Spleen (tissue), 7 donors: Measurements from ENCODE around the gene SDK2.

Source experiments
- CTCF ChIP-seq, 11 experiments: fragments of 200-600 bp in 7 of 11; fragments of 450-650 bp in 4 of 11; sonication (generic) in 4 of 11; IDR thresholded peaks in 8 of 11; conservative IDR thresholded peaks in 3 of 11; 1 replicate in 7 of 11; 2 replicates in 4 of 11; pipeline versions ENCODE4 v1.4.0 to v1.8.0; 2016 to 2021; ENCODE audit warnings: antibody characterized with exemption in 11 of 11, inconsistent platforms in 4 of 11, mild to moderate bottlenecking in 1 of 11
- POLR2AphosphoS5 ChIP-seq, 3 donors: sonication (generic); formaldehyde crosslinking; IDR thresholded peaks; one replicate each; pipeline ENCODE4 v1.5.1; 2017; ENCODE audit warnings: antibody characterized with exemption in 3 of 3
- donor health status: DM: no; HTN: no; CAD: no; lungs with moderate emphysema.
- donor health status: DM: no; HTN: no; CAD: no.
- donor health status: DM: no; HTN: no; CAD: no.

DNA sequence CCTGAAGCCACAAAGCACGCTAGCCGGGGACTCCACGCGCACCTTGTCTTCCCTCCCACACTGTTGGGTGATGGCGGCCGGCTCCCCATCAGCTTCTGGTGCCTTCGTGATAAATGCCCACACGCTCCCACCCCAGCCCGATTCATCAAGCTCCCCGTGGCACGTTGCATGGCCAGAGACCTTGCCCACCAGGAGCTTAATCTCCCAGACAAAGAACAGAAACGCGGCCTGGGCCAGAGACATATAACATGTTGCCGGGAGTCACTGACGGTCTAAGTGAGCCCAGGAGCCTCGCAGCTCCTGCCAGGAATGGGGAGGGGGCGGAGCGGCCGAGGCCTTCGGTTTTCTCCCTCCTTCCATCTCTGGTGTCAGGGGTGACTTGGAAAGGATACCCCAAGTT is 93.1 kb downstream of the SDK2 start:
- TF ChIP-seq CTCF (IDR thresholded peaks at IDR 0.05 in 8 of 11, conservative IDR thresholded peaks at IDR 0.05 in 3 of 11) (no peak), POLR2AphosphoS5 (IDR thresholded peaks at IDR 0.05) (no peak)
